HUES64 (cell line): Measurements from ENCODE around the gene OR2T12. TPM values are rescaled to one million over a fixed set of nuclear protein-coding genes. Genes with fewer than 3 reads are reported as not detected.
A peak's percentile ranks its signal among the peaks of the same experiment; 100 is the strongest.
"Not testable (repeated sequence)": the region's sequence is repeated elsewhere in the genome, so short reads cannot be mapped to it uniquely, and the experiment has no call there.

Source experiments
- H3K27ac ChIP-seq: 2 replicates; pipeline ENCODE4 v1.7.0; 2013; ENCODE audit warnings: low read depth, low read length, inconsistent platforms
- H3K27me3 ChIP-seq: 2 replicates; pipeline ENCODE4 v1.6.1; 2013; ENCODE audit warnings: mild to moderate bottlenecking, low read length; ENCODE audit not compliant: insufficient read depth
- H3K36me3 ChIP-seq: 2 replicates; pipeline ENCODE4 v1.6.1; 2013; ENCODE audit warnings: mild to moderate bottlenecking, low read length; ENCODE audit not compliant: insufficient read depth
- H3K4me1 ChIP-seq: 2 replicates; pipeline ENCODE4 v1.6.1; 2013; ENCODE audit warnings: mild to moderate bottlenecking, low read length, moderate library complexity; ENCODE audit not compliant: insufficient read depth
- H3K4me3 ChIP-seq: 2 replicates; pipeline ENCODE4 v1.5.1; 2013; ENCODE audit warnings: mild to moderate bottlenecking, low read length, moderate library complexity
- H3K9ac ChIP-seq: 2 replicates; pipeline ENCODE4 v1.6.1; 2013; ENCODE audit warnings: mild to moderate bottlenecking, low read depth, low read length
- H3K9me3 ChIP-seq: 2 replicates; pipeline ENCODE4 v1.6.1; 2013; ENCODE audit warnings: low read depth, low read length; ENCODE audit not compliant: insufficient read depth
- WGBS: fragments of 150-250, 120-280 bp; methylation state at CpG from one replicate; pipeline ENCODE4 v1.1.7; 2013; ENCODE audit warnings: missing lambda C conversion rate; 5-methylcytosine and 5-hydroxymethylcytosine counted together
- polyA plus RNA-seq, 2 experiments: library from polyadenylated mRNA; stranded (reverse); fragments of 50-300 nt; gene quantifications; one replicate each; pipeline ENCODE4 v1.2.3, GENCODE V29; 2013

The OR2T12 gene, protein sequence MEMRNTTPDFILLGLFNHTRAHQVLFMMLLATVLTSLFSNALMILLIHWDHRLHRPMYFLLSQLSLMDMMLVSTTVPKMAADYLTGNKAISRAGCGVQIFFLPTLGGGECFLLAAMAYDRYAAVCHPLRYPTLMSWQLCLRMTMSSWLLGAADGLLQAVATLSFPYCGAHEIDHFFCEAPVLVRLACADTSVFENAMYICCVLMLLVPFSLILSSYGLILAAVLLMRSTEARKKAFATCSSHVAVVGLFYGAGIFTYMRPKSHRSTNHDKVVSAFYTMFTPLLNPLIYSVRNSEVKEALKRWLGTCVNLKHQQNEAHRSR
- not detected for polyA plus RNA-seq (2013, experiment 1 of 2)
- polyA plus RNA-seq (2013, experiment 2 of 2) = not detected

DNA sequence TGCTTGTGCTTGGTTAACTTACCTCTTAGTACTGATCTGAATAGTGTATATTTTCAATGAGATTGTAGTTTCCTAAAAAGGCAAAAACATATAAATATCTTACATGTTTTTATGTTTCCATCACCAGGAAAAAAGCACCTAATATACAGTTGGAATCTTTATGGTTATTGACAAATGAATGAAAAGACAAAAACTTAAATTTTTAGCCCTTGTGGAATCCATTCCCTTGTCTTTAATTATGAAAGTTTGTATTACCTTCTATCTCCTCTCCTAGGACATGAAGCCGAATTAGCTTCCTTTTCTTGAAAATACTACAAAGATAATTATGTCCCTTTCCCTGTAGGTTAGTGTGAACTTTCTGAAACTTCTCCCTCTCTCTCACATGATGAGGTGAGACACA, at the start of gene OR2T12:
Gene OR2T12 (minus strand): TSS at position 101 of the 400 bp plus-strand sequence. CDS start 7,846 bp downstream, outside the sequence.
- Histone ChIP-seq H3K9me3 (peaks cover 74% of the 10 kb centered on the region), H3K4me1 (no peaks in the 10 kb centered on the region), H3K27me3 (no peaks in the 10 kb centered on the region), H3K27ac (no peak within 1 kb of the TSS), H3K9ac (no peak within 1 kb of the TSS), H3K36me3 (no peaks in the 10 kb centered on the region), H3K4me3 (no peak within 1 kb of the TSS)
- 100% methylated on average over 1 of the region's 1 CpG for WGBS

DNA sequence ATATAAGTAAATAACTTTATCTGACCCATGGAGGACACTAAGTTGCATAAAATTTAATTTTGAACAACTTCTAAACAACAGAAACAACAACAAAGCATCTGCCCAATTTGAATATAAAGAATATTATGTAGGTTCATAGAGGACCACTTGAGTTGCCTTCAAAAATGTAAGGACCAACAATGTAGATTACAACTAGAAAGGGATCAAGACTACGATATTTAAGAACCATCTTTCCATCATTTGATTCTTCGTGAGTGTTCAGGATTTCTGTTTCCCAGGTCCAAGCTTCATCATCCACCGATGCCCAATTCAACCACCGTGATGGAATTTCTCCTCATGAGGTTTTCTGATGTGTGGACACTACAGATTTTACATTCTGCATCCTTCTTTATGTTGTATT, 45.3 kb upstream of the OR2T12 start, which contains the start of gene OR14C36:
Gene OR14C36 (plus strand): TSS at position 301 of the 400 bp plus-strand sequence. CDS start 0 bp downstream, at position 301.
- Histone ChIP-seq H3K27ac (no peak within 1 kb of the TSS), H3K4me3 (no peak within 1 kb of the TSS), H3K9me3 (peaks cover 98% of the 10 kb centered on the region), H3K4me1 (no peaks in the 10 kb centered on the region), H3K27me3 (no peaks in the 10 kb centered on the region), H3K36me3 (no peaks in the 10 kb centered on the region), H3K9ac (no peak within 1 kb of the TSS)
- WGBS = 69% methylated on average over 4 of the region's 4 CpGs

DNA sequence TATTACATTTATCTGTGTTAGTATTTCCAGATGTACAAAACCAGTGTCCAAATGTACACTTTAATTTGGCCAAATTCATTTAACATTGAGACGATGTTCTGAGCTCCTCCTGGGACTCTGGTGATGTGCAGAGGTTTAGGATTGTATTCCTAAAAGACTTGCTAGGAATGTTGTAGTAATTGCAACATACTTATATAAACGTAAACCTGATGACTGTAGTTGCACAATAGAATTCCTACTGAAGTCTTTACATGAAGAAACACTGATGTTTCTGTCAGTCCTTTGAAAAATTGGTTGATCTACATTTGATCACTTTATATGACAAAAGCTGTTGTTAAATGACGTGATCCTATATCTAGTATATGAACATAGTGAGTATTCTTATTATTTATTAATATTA, 40.2 kb upstream of the OR2T12 start:
- no peak overlapping the region for H3K9ac ChIP-seq
- H3K27ac ChIP-seq = no peak overlapping the region
- WGBS = 50% methylated on average over 1 of the region's 3 CpGs
- no peaks in the 10 kb centered on the region for H3K4me1 ChIP-seq
- H3K36me3 ChIP-seq = no peaks in the 10 kb centered on the region
- no peak overlapping the region for H3K4me3 ChIP-seq
- H3K27me3 ChIP-seq = no peaks in the 10 kb centered on the region
- H3K9me3 ChIP-seq = peaks cover 76% of the 10 kb centered on the region

DNA sequence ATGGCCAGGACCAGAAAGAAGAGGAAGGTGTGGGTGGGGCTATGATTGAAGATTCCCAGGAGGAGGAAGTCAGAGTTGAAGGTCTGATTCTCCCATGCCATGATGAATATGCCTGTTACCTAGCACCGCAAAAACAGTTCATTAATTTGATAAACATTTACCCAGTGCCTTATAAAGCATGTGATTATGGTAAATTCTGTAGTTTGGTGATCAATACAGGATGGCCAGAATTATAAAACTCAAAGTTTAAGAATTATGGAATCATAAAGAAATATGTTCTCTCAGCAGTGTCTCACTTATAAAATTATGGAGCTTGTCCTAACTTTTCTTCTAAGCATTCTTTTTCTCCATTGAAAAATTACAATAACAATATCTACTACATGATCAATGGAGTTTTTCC, 21.2 kb upstream of the OR2T12 start, which contains the start of gene OR2M7:
Gene OR2M7 (minus strand): TSS at position 101 of the 400 bp plus-strand sequence. CDS start 0 bp downstream, at position 101.
- WGBS = 100% methylated on average over 1 of the region's 1 CpG
- Histone ChIP-seq H3K9ac (no peak within 1 kb of the TSS), H3K27ac (no peak within 1 kb of the TSS), H3K9me3 (peaks cover 93% of the 10 kb centered on the region), H3K36me3 (no peaks in the 10 kb centered on the region), H3K4me3 (no peak within 1 kb of the TSS), H3K4me1 (no peaks in the 10 kb centered on the region), H3K27me3 (no peaks in the 10 kb centered on the region)

DNA sequence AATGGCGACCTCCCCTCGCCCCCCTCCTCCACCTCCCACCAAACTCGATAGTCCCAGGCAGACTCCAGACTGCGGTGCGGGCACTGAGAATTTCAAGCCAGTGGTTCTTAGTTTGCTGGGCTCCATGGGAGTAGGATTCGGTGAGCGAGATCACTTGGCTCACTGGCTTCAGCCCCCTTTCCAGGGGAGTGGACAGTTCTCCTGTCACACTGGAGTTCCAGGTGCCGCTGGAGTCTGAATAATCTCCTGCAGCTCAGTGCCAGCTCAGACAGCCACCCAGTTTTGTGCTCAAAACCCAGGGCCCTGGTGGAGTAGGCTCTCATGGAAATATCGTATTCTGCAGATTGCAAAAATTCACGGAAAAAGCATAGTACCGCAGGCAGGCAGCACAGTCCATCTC, 13.6 kb upstream of the OR2T12 start:
- Histone ChIP-seq H3K9me3 (peaks cover 92% of the 10 kb centered on the region), H3K4me3 (no peak overlapping the region), H3K27ac (no peak overlapping the region), H3K4me1 (no peaks in the 10 kb centered on the region), H3K36me3 (no peaks in the 10 kb centered on the region), H3K27me3 (no peaks in the 10 kb centered on the region), H3K9ac (no peak overlapping the region)
- WGBS = 89% methylated on average over 11 of the region's 11 CpGs

DNA sequence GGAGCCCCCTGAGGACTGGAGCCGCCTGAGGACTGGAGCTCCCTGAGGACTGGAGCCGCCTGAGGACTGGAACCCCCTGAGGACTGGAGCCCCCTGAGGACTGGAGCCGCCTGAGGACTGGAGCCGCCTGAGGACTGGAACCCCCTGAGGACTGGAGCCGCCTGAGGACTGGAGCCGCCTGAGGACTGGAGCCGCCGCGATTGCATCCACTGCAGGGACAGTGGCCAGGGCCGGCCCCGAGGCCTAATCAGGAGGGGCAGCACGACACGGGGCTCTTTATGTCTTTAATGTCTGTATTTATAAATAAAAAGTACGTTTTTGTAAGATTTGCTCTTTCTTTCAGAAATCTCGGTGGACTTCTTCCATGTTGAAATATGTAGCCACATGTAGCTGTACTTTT, 3.5 kb upstream of the OR2T12 start:
- not testable (repeated sequence) for H3K27ac ChIP-seq, H3K4me3 ChIP-seq, H3K4me1 ChIP-seq, H3K9ac ChIP-seq, H3K27me3 ChIP-seq, H3K36me3 ChIP-seq
- H3K9me3 ChIP-seq = peaks cover 91% of the 10 kb centered on the region
- 84% methylated on average over 15 of the region's 15 CpGs for WGBS

DNA sequence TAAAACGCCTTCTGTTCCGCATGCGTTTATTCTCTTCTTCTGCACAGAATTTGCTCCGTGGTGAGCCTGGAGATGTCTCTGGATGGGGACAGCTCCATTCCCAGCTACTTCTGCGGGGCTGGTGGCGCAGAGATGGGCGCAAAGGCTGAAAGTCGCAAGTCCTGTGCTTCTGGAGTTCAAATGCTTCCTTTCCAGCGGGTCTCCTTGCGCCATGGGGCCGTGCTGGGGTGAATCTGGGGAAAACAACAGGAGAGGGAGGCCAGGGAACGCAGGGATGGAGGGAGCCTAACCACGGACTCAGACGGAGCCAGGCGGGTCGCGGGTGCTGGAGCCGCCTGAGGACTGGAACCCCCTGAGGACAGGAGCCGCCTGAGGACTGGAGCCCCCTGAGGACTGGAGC, 2.9 kb upstream of the OR2T12 start:
- Histone ChIP-seq H3K27me3 (no peaks in the 10 kb centered on the region), H3K9me3 (peaks cover 91% of the 10 kb centered on the region), H3K4me1 (no peaks in the 10 kb centered on the region), H3K9ac (no peak overlapping the region), H3K27ac (no peak overlapping the region), H3K36me3 (no peaks in the 10 kb centered on the region), H3K4me3 (no peak overlapping the region)
- WGBS = 86% methylated on average over 19 of the region's 19 CpGs

DNA sequence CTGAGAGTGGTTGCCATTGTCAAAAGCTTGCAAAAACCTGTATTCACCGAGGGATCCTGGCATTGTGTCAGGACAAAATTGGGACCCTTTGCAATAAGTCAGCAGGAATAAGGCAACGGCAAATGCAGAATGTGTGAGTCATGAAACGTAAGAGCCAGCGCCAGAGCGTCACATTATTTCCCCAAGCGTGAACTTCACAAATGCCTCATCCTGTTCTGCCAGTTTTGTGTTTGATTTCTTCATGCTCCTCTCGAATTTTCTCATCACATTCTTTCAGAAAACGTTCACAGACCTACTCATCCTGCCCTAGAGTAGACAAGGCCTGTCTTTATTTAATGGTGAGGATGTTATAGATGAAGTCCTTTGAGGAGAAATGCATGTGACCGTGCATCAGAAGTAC, 2.4 kb upstream of the OR2T12 start:
- not testable (repeated sequence) for H3K36me3 ChIP-seq, H3K27me3 ChIP-seq, H3K27ac ChIP-seq, H3K4me1 ChIP-seq, H3K9ac ChIP-seq, H3K4me3 ChIP-seq
- 74% methylated on average over 9 of the region's 9 CpGs for WGBS
- peaks cover 91% of the 10 kb centered on the region for H3K9me3 ChIP-seq

DNA sequence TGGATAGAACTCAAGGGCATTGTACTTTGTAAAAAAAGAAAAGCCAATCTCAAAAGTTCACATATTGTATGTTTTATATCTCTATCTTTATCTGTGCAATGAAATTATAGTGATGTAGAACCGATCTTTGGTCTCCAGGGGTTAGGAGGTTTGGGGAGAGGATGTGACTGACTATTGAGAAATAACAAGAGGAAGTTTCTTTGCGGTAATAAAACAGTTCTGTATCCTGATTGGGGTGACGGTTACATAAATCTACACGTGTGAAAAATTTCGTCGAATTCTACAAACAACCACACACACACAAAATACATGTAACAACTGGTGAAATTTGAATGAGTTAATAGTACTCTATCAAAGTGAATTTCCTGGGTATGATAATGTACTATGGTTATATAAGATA, 14.8 kb downstream of the OR2T12 start:
- 69% methylated on average over 2 of the region's 6 CpGs for WGBS
- H3K4me1 ChIP-seq = no peaks in the 10 kb centered on the region
- peaks cover 88% of the 10 kb centered on the region for H3K9me3 ChIP-seq
- H3K27ac ChIP-seq = no peak overlapping the region
- no peaks in the 10 kb centered on the region for H3K27me3 ChIP-seq
- no peak overlapping the region for H3K4me3 ChIP-seq
- no peak overlapping the region for H3K9ac ChIP-seq
- no peaks in the 10 kb centered on the region for H3K36me3 ChIP-seq

DNA sequence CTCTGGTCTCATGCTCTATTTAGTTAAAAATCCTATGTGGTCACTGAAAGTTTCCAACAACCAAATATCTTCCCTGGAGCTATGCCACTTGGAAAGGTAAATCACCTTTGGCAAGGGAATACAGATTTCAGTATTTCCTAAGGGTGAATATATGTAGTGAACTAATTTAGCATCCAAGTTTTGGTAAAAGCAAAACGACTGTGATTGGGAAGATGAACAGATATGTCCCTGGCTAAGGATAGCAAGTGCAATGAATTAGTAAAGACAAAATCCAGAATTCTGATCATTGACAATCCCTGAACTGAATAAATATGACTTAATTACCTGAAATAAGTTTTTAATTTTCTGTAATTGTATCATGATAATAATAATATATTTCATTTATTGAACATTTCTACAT, 25.3 kb downstream of the OR2T12 start, which contains the start of gene OR2T33:
Gene OR2T33 (minus strand): TSS at position 101 of the 400 bp plus-strand sequence. CDS start 4,162 bp downstream, outside the sequence.
- no peaks in the 10 kb centered on the region for H3K4me1 ChIP-seq
- peaks cover 90% of the 10 kb centered on the region for H3K9me3 ChIP-seq
- H3K27me3 ChIP-seq = no peaks in the 10 kb centered on the region
- no peak within 1 kb of the TSS for H3K27ac ChIP-seq
- 41% methylated on average over 1 of the region's 1 CpG for WGBS
- no peak within 1 kb of the TSS for H3K9ac ChIP-seq
- peak within 1 kb of the TSS; percentile 4; the same call in 1 of the 2 replicates for H3K4me3 ChIP-seq
- no peaks in the 10 kb centered on the region for H3K36me3 ChIP-seq

DNA sequence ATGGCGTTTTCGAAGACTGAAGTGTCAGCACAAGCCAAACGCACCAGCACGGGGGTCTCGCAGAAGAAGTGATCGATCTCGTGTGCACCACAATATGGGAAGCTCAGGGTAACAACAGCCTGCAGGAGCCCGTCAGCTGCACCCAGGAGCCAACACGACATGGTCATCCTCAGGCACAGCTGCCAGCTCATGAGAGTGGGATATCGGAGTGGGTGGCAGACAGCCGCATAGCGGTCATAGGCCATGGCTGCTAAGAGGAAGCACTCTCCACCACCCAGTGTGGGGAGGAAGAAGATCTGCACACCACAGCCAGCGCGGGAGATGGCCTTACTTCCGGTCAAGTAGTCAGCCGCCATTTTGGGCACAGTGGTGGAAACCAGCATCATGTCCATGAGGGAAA, 30.0 kb downstream of the OR2T12 start:
- H3K9me3 ChIP-seq = peaks cover 82% of the 10 kb centered on the region
- H3K27me3 ChIP-seq, H3K4me3 ChIP-seq, H3K4me1 ChIP-seq, H3K27ac ChIP-seq, H3K36me3 ChIP-seq, H3K9ac ChIP-seq: not testable (repeated sequence)
- 87% methylated on average over 7 of the region's 16 CpGs for WGBS
